Measurements from ENCODE around the gene ITSN2.
A peak's percentile ranks its signal among the peaks of the same experiment; 100 is the strongest.

ITSN2 gene

GRCh38 chr2:24272161-24272802 lies 88.1 kb downstream of the ITSN2 start:
- DNase-seq = no peak

GRCh38 chr2:24269265-24269664 lies 91.1 kb downstream of the ITSN2 start:
- no peak for DNase-seq

GRCh38 chr2:24265212-24265611 lies 95.1 kb downstream of the ITSN2 start:
- no peak for DNase-seq

- DNase-seq = no peak
Observed at GRCh38 chr2:24262421-24262970, 97.8 kb downstream of the ITSN2 start.

- DNase-seq = no peak
Observed at GRCh38 chr2:24261441-24261840, 98.9 kb downstream of the ITSN2 start.

- no peak for DNase-seq
Observed at GRCh38 chr2:24259316-24259715, 101.0 kb downstream of the ITSN2 start.

- DNase-seq = no peak
Observed at GRCh38 chr2:24258718-24259117, 101.6 kb downstream of the ITSN2 start.

- peak in 7 of 56 donors; percentile 2 to 51 (median 8) for DNase-seq
Observed at GRCh38 chr2:24253303-24253919, 106.9 kb downstream of the ITSN2 start.

- no peak for DNase-seq
Observed at GRCh38 chr2:24247592-24247991, 112.7 kb downstream of the ITSN2 start.

- DNase-seq = no peak
Observed at GRCh38 chr2:24247164-24247563, 113.2 kb downstream of the ITSN2 start.

GRCh38 chr2:24245986-24246776 lies 114.2 kb downstream of the ITSN2 start:
- no peak for DNase-seq

GRCh38 chr2:24241528-24241927 lies 118.8 kb downstream of the ITSN2 start:
- DNase-seq = no peak

- DNase-seq = no peak
Observed at GRCh38 chr2:24239553-24239952, 120.8 kb downstream of the ITSN2 start.

- no peak for DNase-seq
Observed at GRCh38 chr2:24238158-24238557, 122.2 kb downstream of the ITSN2 start.

- DNase-seq = no peak
Observed at GRCh38 chr2:24237313-24237712, 123.0 kb downstream of the ITSN2 start.

- no peak for DNase-seq
Observed at GRCh38 chr2:24233321-24233720, 127.0 kb downstream of the ITSN2 start.

- peak in 44 of 56 donors; percentile 14 to 83 (median 62) for DNase-seq
Observed at GRCh38 chr2:24231461-24231881, 128.9 kb downstream of the ITSN2 start.

GRCh38 chr2:24228470-24228869 lies 131.9 kb downstream of the ITSN2 start:
- DNase-seq = no peak

- no peak for DNase-seq
Observed at GRCh38 chr2:24225499-24226242, 134.7 kb downstream of the ITSN2 start.

- no peak for DNase-seq
Observed at GRCh38 chr2:24222946-24223345, 137.4 kb downstream of the ITSN2 start.

- no peak for DNase-seq
Observed at GRCh38 chr2:24221343-24222050, 138.8 kb downstream of the ITSN2 start.
